Bronchial epithelial cell (primary cell): ENCODE measurements around the gene CAMTA1. TPM values are rescaled to one million over a fixed set of nuclear protein-coding genes. Genes with fewer than 3 reads are reported as not detected.

Source experiments
- DNase-seq: peaks from one replicate; pipeline ENCODE4 v3.0.0-alpha.2; 2010; ENCODE audit warnings: low read depth
- FAIRE-seq: peaks from 2 replicates; lab custom pipeline; 2011; peaks lifted over from hg19 to GRCh38; lab: Jason Lieb, UNC
- H3K27me3 ChIP-seq: 2 replicates; pipeline ENCODE4 v1.5.1; 2011; ENCODE audit warnings: low read length; ENCODE audit not compliant: control insufficient read depth, insufficient read depth
- H3K36me3 ChIP-seq: 2 replicates; pipeline ENCODE4 v1.5.1; 2011; ENCODE audit warnings: low read length; ENCODE audit not compliant: control insufficient read depth, insufficient read depth
- H3K4me3 ChIP-seq: 2 replicates; pipeline ENCODE4 v1.5.1; 2011; ENCODE audit warnings: mild to moderate bottlenecking, low read depth, low read length, control low read depth
- CTCF ChIP-seq: IDR thresholded peaks from 2 replicates; pipeline ENCODE4 v1.5.1; 2011; ENCODE audit warnings: mild to moderate bottlenecking, moderate library complexity, low read length, control low read depth, inconsistent platforms; ENCODE audit not compliant: insufficient read depth, severe bottlenecking
- total RNA-seq: library from RNA; depleted of rRNA; stranded (reverse); fragments of >200 nt; gene quantifications from 2 replicates; pipeline ENCODE4 v1.2.1, GENCODE V29; 2014

CAMTA1 gene
- total RNA-seq, 1 donor from 2014 or later = 68.2 TPM

GRCh38 chr1:6822530-6823359 lies 37.5 kb downstream of the CAMTA1 start:
- no peak for TF ChIP-seq CTCF
- no peak overlapping the region for H3K4me3 ChIP-seq
- no peaks in the 10 kb centered on the region for H3K27me3 ChIP-seq
- DNase-seq = peak; percentile 9
- peaks cover 1% of the 10 kb centered on the region for H3K36me3 ChIP-seq
- FAIRE-seq = peak; percentile 32

GRCh38 chr1:6823793-6824192 lies 38.5 kb downstream of the CAMTA1 start:
- TF ChIP-seq CTCF = no peak
- no peak overlapping the region for H3K4me3 ChIP-seq
- no peak for FAIRE-seq
- DNase-seq = no peak
- peaks cover 1% of the 10 kb centered on the region for H3K36me3 ChIP-seq
- H3K27me3 ChIP-seq = no peaks in the 10 kb centered on the region

- peak; percentile 54 for DNase-seq
- H3K36me3 ChIP-seq = peaks cover 1% of the 10 kb centered on the region
- TF ChIP-seq CTCF = no peak
- FAIRE-seq = no peak
- H3K4me3 ChIP-seq = no peak overlapping the region
- H3K27me3 ChIP-seq = no peaks in the 10 kb centered on the region
These were observed 39.6 kb downstream of the CAMTA1 start for GRCh38 chr1:6824665-6825368.

- H3K36me3 ChIP-seq = peaks cover 1% of the 10 kb centered on the region
- no peak for DNase-seq
- FAIRE-seq = no peak
- H3K4me3 ChIP-seq = no peak overlapping the region
- no peaks in the 10 kb centered on the region for H3K27me3 ChIP-seq
- no peak for TF ChIP-seq CTCF
These were observed 40.6 kb downstream of the CAMTA1 start for GRCh38 chr1:6825828-6826227.

GRCh38 chr1:6827079-6827478 lies 41.8 kb downstream of the CAMTA1 start:
- DNase-seq (no peak), FAIRE-seq (no peak)
- no peak for TF ChIP-seq CTCF
- H3K36me3 ChIP-seq = peaks cover 1% of the 10 kb centered on the region
- no peak overlapping the region for H3K4me3 ChIP-seq
- H3K27me3 ChIP-seq = no peaks in the 10 kb centered on the region
